Measurements from ENCODE around the gene LEPROT.

- TF ChIP-seq CTCF (IDR thresholded peaks at IDR 0.05; ENCODE audit: low read length) = no peak
- TF ChIP-seq EZH2 (IDR thresholded peaks at IDR 0.05; ENCODE audit: borderline replicate concordance, low read length) = no peak
These were observed 8.0 kb upstream of the LEPROT start for GRCh38 chr1:65412256-65412983.
